ENCODE data around the gene ATP6V0B.

- no peak for TF ChIP-seq POLR2A (IDR thresholded peaks at IDR 0.05; ENCODE audit: low read depth, low read length)
- TF ChIP-seq POLR2AphosphoS5 (IDR thresholded peaks at IDR 0.05; ENCODE audit: low read depth, low read length) = no peak
Observed at GRCh38 chr1:43995984-43996732, 21.4 kb downstream of the ATP6V0B start.
